OCI-LY1 (cell line): ENCODE data around the gene DKK3.

Experiments
- EZH2 ChIP-seq: fragments of 200-600 bp; sonication (generic), shearing (Covaris generic); IDR thresholded peaks from 2 replicates; pipeline ENCODE4 v1.8.0; 2017; ENCODE audit warnings: borderline replicate concordance, mixed run types, mild to moderate bottlenecking, antibody characterized with exemption, low read length, moderate library complexity, mixed read lengths
- TF ChIP-seq, protein P1 (sequence below): fragments of 200-600 bp; sonication (generic), shearing (Covaris generic); IDR thresholded peaks from 2 replicates; pipeline ENCODE4 v1.5.1; 2017; ENCODE audit warnings: mild to moderate bottlenecking, antibody characterized with exemption, low read length, moderate library complexity, mixed read lengths

DNA sequence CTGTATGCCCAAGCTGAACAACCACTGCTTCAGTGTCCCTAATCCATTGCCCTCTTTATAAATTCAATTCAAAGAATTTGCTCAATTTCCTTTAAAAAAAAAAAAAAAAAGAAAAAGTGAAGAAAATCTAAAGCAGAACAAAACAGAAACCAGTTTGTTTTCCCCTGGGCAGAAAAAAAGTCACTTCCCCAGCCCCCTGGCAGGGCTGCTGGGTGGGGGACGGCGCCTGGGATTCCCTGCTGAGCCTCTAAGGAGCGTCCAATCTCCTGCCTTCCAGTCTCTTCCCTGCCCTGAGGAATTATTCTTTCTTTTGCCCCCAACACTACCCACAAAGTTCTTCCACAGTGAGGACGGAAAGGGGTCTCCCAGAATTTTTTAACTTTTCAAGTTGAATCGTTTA is 23.9 kb downstream of the DKK3 start:
- TF ChIP-seq, protein P1, sequence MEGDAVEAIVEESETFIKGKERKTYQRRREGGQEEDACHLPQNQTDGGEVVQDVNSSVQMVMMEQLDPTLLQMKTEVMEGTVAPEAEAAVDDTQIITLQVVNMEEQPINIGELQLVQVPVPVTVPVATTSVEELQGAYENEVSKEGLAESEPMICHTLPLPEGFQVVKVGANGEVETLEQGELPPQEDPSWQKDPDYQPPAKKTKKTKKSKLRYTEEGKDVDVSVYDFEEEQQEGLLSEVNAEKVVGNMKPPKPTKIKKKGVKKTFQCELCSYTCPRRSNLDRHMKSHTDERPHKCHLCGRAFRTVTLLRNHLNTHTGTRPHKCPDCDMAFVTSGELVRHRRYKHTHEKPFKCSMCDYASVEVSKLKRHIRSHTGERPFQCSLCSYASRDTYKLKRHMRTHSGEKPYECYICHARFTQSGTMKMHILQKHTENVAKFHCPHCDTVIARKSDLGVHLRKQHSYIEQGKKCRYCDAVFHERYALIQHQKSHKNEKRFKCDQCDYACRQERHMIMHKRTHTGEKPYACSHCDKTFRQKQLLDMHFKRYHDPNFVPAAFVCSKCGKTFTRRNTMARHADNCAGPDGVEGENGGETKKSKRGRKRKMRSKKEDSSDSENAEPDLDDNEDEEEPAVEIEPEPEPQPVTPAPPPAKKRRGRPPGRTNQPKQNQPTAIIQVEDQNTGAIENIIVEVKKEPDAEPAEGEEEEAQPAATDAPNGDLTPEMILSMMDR = no peak
- TF ChIP-seq EZH2 = no peak
